GM19351 (cell line): ENCODE data around the gene RDH8.

ENCODE experiments used
- ATAC-seq: cut with Tn5 transposase; IDR thresholded peaks from one replicate; pipeline ENCODE4 v1.9.1; 2021; ENCODE audit warnings: mild to moderate bottlenecking, moderate library complexity; ENCODE audit not compliant: unreplicated experiment

Gene RDH8, protein sequence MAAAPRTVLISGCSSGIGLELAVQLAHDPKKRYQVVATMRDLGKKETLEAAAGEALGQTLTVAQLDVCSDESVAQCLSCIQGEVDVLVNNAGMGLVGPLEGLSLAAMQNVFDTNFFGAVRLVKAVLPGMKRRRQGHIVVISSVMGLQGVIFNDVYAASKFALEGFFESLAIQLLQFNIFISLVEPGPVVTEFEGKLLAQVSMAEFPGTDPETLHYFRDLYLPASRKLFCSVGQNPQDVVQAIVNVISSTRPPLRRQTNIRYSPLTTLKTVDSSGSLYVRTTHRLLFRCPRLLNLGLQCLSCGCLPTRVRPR

DNA sequence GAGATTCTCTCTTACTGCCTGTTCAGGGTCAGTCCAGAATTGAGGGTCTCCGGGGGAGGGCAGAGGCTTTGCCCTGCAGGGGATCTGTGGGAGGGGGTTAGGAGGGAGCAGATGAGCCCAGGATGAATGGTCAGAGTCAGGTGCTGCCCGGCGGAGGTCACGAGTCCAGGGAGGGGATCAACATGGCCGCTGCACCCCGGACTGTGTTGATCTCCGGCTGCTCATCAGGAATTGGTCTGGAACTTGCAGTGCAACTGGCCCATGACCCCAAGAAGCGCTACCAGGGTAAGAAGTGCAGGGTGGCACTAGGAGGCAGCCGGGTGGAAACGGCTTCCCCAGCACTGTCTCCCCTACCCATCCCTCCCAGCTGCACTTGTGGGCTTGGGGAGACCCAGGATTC is at the start of gene RDH8:
TSS of gene RDH8 (plus strand) at position 168 of the 400 bp plus-strand sequence. CDS start at position 183, 15 bp downstream.
- ATAC-seq, result no peak

DNA sequence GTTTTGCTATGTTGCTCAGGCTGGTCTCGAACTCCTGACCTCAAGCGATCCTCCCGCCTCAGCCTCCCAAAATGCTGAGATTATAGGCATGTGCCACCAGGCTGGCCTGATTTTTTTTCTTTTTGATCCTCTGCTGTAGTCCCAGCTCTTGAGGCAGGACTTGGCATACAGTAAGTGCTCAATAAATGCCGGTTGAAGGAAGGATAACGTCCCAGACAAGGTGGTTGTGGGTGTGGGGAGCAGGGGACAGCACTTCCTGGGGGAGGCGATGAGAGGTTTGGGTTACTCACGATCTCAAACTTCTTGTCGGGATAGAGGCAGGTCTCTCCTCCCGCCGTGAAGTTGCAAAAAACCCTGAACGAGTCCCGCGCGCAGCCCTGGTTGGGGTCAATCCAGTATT is 47.3 kb upstream of the RDH8 start:
- ATAC-seq, result no peak

DNA sequence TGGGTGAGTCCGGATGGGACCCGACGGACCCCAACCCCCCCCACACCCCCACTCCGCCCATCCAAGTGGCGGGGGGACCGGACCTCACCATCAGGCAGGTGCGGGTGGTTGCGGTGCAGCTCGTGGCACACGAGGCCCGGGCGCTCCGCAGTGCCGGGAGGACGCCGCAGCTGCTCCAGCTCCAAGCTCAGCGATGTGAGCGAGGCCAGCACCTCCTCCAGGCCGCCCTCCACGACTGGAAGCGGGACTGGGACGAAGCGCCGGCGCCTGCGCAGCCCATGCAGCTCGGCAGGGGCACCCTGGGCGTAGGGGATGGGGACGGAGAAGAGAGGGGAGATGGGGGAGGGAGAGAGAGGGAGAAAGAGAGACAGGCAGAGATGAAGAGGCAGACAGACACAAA is 46.8 kb upstream of the RDH8 start:
- no peak for ATAC-seq

DNA sequence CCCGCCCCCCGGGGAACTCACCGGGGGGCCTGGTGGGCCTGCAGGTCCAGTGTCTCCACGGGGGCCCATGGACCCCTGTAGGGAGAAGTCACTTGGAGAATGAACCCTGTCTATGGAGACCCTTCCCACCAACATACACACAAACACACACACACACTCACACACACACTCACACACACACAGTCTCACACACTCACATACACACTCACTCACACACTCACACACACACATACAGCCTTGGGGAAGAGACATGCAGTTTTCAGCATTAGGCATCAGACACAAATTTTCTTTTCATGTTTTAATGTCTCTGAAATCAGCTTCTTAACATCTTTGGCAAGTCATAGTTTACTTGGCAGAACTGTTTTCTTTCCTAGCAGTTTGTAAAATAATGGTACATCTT is 46.0 kb upstream of the RDH8 start:
- ATAC-seq, result no peak

DNA sequence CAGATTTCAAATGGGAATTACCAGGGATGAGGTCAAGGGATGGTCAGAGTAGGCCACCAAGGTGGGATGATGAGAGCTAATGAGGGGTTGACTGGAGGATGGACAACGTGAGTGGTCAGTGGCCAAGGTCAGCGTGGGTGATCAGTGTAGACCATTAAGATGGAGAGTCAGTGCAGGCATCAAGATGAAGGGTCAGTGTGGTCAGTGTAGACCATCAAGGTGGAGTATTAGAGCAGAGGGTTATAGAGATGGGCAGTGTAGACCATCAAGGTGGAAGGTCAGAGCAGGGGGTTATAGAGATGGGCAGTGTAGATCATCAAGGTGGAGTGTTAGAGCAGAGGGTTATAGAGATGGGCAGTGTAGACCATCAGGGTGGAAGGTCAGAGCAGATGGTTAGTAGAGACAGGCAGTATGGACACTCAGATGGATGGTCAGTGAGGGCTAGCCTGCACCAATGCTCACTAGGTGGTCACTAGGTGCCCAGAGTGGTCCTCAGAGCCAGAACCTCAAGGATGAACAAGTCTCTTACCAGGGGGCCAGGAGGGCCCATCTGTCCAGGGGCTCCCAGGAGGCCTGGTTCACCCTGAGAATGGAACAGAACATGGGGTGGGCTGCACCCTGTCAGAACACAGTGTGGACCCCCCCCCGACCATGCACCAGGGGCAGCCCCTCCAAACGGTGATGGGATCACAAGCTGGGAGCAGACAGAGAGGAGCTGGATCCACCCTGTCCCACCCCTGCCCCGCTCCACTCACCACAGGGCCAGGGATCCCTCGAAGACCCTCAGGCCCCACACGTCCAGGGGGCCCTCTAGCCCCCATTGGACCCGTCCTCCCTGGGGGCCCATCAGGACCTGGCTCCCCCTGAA is 44.2 kb upstream of the RDH8 start:
- no peak for ATAC-seq

DNA sequence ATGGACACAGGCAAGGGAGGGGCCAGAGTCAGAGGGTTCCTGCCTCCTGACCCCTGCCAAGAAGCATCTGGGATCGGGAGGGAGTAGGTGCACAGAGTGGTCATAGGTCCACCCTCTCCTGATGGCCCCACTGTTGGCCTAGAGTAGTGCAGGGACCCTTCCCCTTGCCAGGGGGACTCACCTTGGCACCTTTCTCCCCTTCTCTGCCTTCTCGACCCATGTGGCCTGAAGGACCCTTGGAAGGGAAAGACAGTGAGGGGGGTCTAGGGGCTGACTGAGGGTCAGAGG is 43.7 kb upstream of the RDH8 start:
- no peak for ATAC-seq

DNA sequence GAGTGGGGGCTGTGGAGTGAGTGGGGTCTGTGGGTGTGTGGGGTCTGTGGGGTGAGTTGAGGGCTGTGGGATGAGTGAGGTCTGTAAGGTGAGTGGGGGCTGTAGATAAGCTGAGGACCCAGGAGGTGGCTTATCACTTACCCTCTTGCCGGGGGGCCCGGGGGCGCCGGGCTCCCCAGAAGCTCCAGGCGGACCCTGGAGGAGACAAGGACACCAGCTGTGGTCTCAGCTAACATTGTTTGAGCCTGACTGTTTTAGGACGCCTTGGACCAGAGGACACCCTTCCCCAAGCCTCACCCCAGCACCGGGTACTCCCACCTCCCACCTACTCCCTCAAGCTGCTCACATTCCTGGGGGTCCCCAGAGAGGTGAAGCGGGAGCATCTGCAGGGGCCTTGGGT is 42.8 kb upstream of the RDH8 start:
- no peak for ATAC-seq

DNA sequence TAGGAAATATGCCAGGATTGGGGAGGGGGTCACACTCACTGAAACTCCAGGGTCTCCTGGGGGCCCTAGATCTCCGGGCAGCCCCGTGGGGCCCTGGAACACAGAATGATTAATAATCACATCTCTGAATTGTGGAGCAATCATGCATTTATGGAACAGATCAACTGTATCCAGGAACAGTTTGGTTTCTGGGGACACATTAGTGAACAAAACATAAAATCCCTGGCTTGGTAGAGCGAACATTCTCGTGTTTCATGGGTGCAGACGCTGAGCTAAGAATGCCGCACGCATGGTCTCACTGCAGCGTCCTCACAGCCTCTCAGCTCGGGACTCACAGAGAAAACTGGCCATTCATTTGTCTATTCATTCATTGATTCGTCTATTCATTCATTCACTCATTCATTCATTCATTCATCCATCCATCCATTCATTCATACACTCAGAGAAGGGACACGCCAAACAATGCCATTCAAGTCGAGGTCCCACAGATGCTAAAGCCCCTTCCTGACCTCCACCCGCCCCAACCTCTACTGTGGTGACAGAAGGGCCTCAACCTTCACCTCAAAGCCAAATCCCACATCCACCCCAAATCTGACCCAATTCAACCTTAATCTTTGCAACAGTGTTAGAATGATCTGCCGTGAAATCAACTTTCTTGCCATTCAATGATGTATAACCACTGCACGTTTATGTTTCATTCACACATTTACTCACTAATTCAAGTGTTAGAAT is 42.0 kb upstream of the RDH8 start:
- ATAC-seq, result no peak

DNA sequence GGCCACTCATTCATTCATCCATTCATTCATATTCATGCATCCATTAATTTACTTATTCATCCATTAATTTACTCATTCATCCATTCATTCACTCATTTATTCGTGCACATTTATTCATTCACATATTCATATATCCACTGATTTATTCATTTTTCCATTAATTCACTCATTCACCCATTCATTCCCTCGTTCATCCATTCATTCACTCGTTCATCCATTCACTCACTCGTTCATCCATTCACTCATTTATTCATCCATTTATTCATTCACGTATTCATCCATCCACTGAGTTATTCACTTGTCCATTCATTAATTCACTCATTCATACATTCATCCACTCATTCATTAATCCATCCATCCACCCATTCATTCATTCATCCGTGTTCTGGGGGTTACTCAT is 41.2 kb upstream of the RDH8 start:
- no peak for ATAC-seq

DNA sequence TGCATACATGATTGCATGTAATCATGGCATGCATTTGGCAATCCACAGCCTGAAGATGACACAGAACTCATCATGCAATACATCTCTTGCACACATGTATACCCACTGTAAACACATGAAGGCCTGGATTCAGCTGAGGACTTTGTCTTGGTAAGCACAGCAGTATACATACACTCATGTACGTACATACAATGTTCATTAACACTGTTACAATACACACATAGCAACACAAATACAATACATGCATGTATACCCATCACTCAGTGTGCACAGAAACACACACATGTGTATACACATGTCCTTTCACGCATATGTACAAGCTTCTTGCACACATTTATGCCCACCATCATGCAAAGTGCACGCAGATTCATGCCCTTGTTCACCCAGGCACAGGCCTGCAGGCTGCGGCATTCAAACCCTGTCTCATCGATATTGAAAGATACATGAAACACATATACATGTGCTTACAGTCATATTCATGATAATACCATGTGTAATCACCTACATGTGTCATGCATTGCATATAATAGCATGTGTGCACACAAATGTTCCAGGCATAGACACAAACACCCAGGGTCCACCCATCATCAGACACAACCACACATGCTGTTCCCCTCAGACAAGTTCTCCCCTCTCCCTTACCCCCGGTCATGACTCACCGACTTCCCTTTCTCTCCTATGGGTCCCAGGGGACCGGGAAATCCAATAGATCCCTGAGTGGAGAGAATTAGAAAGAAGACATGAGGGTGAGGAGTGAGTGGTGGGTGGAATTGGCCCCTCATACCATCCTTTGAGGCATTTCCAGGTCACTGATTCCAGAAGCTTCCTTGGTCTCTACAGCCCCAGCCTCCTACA is 31.6 kb upstream of the RDH8 start:
- no peak for ATAC-seq

DNA sequence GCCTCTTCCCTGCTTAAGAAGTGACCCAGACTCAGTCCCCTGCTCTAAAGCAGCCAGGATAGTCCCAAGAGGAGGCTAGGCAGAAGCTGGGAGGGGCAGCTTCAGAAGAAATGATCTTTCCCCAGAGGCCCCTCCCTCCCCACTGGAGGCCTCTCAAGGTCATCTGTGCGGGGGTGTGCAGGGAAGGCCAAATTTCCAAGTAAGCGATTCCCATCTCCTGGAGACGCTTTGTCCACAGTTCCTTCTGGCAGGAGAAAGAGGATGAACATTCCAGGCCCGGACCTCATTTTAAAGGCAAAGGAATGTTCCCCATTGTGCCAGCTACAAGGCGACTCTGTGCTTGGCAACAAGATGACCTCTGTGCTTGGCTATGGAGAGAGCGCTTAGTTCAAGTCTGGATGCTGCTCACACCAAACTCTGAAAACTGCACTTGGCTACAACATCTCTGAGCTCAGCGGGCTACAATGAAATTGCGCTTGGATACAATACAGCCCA is 26.4 kb upstream of the RDH8 start:
- ATAC-seq, result no peak

DNA sequence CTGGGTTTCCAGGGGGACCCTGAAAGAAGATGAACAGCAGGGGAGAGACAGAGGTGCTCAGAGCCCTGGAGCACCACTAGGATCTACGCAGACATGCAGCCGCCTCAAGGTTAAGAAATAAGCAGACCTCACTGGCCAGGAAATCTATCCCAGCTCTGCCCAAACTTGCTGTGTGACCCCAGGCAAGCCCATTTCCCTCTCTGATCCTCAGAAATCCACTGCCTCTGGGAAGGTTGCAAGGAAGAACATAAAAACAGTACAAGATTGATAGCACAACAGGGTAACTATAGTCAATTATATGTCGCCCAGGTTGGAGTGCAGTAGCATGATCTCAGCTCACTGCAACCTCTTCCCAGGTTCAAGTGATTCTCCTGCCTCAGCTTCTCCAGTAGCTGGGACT is 23.8 kb upstream of the RDH8 start:
- no peak for ATAC-seq

DNA sequence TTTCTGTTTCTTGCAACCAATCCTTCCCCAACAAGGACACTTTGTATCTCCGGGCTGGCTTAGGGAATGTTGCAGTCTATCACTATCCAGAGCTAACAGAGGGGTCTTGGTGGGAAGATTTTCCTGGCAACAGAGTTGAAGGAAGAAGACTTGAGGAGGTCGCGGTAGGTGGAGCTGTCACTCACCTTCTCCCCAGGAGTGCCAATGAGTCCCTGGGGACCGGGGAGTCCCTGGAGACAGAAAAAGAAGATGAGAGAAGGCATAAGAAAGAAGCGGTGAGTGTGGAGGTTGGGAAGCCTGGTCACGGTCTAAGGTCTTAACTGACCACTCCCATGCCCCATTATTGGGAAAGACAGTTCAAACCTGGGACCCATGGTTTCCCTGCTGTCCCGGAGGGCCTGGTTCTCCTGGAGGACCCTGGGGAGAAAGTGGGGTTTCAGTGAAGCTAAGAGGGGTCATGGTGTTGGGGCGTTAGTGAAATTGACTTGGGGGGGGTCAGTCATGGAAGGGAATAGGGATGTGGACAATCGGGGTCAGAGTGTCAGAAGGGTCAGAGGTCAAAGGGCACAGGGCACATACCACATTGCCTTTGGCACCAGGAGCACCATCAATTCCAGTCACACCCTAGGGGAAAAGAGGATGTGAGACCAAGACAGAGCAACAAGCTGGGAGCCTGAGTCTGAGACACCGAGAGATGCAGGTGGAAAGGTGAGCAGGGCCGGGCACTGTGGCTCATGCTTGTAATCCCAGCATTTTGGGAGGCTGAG is 21.7 kb upstream of the RDH8 start:
- no peak for ATAC-seq

DNA sequence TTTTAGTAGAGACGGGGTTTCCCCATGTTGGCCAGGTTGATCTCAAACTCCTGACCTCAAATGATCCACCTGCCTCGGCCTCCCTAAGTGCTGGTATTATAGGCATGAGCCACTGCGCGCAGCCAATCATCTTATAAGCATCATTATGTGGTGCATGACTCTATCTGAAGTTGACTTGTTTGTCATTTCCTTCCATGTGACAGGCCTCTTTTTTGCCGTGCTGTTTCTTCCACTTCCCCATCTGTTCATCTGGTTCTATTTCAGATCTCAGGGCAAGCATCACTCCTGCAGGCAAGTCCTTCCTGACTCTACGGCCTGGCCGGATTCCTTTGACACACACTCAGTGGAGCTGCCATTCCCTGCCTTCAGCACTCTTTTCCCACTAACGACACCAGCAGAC is 18.2 kb upstream of the RDH8 start:
- no peak for ATAC-seq

DNA sequence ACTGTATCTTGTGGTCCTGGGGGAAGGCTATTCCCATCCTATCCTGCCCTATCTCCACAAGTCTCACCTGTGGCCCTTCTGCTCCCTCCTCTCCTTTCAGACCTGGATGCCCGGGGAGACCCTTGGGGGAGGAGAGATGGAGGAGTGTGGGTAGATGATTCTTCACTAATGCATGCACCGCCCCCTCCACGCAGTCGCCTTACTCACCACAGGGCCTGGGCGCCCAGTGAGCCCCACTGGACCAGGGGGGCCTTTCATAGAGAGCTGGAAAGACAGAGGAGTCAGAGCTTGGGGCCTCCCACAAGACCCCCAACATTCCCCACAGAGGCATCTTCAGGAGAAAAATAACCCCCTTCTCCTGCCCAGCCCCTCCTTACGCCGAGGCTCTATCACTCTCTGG is 17.3 kb upstream of the RDH8 start:
- no peak for ATAC-seq

DNA sequence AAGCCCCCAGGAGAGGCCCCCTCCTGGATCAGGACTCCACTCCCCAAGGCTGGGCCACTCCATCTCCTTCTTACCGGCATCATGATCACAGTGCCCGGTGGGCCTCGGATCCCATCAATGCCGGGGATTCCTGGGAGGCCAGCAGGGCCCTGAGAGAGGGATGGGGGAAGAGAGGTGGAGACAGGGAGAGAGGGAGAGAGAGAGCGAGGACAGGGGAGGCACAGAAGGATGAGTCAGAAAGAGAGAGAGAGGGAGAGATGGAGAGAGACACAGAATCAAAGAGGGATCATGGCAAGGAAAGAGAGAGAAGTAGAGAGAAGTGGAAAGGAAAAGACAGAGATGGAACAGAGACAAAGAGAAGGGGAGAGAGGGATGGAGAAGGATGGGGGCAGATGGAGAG is 16.7 kb upstream of the RDH8 start:
- ATAC-seq, result no peak

DNA sequence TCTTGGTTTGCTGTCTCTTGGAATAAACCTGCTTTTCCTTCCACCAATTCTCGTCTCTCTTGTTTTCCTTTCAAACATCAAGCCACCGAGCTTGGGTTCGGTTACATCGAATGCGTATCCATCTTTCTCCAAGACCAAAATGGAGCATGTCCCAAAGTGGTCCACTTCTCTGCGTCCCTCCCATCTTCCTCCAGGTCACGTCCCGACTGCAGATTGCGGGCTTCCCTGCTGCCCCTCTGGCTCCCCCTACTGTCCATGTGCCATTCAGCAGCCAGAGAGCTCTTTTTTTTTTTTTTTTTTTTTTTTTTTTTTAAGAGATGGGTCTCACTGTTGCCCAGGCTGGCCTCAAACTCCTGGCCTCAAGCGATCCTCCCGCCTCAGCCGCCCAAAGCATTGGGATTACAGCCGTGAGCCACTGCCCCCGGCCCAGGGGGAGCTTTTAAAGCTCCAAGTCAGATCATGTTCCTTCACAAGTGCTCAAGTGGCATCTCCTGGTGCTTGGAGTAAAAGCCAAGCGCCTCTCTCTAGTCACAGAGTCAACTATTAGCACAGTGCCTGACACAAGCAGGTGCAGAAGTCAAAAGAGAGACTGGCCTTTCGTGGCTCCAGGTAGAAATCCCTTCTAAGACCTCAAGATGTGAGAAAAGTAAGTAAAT is 13.0 kb upstream of the RDH8 start:
- no peak for ATAC-seq

DNA sequence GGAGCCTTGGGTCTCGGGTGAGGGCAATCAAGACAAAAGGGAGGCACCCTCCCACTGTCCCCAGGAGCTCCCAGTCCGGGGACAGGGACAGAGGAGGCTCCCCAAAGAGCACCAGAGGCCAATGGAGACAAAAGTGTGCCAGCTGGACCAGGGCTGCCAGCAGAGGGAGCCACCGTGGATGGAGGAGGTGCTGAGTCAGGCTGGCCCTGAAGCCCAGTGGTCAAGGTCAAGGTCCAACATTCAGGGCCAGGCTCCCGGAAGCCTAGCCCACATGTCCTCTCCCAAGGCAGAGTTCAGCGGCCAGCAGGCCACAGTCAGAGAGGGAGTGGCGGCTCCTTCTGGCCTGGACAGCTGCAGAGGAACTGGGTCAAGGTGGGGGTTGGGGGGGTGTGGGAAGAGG is 11.4 kb upstream of the RDH8 start:
- no peak for ATAC-seq

DNA sequence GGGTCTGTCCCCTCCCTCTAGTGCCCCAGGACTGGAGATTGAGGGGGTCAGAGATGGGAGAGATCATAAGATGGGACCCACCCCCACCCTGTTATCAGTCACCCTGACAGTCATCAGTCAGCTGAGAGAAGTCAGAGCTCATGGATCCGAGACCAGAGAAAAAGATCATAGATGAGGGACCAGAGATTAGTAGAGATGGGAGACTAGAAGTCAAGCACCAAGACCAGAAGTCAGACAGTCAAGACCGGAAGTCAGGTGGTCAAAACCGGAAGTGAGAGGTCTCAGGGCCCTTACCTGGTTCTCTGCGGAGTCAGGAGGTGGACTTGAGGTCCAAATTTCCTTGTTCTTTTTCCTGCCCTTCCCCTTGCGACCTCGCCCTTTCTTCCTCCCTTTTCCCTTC is 10.0 kb upstream of the RDH8 start:
- no peak for ATAC-seq

DNA sequence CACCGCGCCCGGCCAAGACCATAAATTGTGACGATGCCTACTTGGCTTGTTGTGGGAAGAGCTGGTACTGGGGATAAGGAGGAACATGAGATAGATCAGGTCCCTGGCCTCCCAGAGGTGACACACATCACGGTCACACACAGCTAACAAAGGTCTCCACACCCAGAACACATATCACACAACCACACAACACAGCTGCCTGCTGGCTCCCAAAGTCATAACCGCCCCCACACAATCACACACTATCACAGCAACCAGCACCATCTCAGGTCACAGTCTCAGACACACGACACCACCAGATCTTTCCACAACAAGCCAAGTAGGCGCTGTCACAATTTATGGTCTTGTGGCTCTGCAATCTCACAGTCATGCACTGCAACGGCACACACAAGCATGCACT is 8.7 kb upstream of the RDH8 start:
- no peak for ATAC-seq
